Putamen (tissue), 1 donor: ENCODE results near the gene FZD10.

Source experiments
- DNase-seq: peaks from one replicate; pipeline ENCODE4 v3.0.0-alpha.2; 2016; ENCODE audit warnings: low spot score

Gene FZD10

GRCh38 chr12:130131801-130132200 is 30.5 kb upstream of the FZD10 start:
- no peak for DNase-seq

GRCh38 chr12:130132831-130133511 is 29.3 kb upstream of the FZD10 start:
- DNase-seq = no peak

DNA sequence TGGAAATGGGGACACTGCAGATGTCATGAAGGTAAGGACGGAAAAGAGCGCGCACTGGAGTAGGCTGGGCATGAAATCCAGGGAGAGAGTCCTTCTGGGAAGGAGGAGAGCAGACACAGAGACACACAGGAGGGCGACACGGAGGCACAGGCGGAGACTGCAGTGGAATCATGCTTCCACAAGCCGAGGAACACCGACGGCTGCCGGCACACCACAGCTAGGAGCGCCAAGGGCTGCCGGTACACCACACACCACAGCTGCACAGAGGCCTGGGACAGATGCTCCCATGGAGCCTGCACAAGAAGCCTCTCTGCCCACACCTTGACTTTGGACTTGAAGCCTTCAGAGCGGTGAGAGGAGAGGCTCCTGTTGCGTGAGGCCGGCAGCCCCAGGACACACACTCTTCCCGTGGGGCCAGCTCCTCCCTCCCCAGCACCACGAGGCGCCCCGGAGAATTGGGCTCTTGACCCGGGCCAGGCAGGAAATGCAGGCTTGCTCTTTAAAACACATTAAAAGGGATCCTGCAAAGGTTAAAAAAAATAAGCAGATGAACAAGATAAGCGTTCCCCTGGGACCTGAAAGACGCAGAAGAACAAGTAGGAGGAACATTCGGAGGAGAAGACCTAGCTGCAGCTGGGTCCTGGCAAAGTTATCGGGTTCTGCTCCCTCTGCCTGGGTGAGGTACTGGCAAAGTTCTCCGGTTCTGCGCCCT is 28.3 kb upstream of the FZD10 start:
- no peak for DNase-seq

- no peak for DNase-seq
Observed at GRCh38 chr12:130134563-130134915, 27.7 kb upstream of the FZD10 start.

DNA sequence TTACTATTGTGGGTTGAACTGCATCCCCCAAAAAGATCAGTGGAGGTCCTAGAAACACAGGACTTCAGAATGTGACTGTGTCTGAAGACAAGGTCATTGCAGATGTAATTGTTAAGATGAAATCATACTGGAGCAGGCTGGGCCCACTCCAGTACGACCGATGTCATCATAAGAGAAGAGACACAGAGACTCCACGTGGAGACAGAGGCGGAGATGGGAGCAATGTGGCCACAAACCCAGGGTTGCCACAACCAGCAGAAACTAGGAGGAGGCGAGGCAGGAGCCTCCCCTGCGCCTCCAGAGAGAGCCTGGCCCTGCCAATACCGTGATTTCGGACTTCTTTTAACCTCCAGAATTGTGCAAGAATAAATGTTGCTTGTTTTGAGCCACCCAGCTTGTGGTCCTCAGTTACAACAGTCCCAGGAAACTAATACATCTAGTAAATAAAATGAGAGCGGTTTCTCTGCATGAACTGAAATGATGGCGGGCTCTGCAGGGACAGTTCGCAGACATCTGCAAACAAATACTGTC is 25.7 kb upstream of the FZD10 start:
- DNase-seq = no peak

- no peak for DNase-seq
Observed at GRCh38 chr12:130137040-130138018, 24.9 kb upstream of the FZD10 start.

GRCh38 chr12:130138478-130138877 is 23.8 kb upstream of the FZD10 start:
- DNase-seq = no peak

- no peak for DNase-seq
Observed at GRCh38 chr12:130139567-130140421, 22.5 kb upstream of the FZD10 start.

GRCh38 chr12:130141105-130141504 is 21.2 kb upstream of the FZD10 start:
- no peak for DNase-seq

DNA sequence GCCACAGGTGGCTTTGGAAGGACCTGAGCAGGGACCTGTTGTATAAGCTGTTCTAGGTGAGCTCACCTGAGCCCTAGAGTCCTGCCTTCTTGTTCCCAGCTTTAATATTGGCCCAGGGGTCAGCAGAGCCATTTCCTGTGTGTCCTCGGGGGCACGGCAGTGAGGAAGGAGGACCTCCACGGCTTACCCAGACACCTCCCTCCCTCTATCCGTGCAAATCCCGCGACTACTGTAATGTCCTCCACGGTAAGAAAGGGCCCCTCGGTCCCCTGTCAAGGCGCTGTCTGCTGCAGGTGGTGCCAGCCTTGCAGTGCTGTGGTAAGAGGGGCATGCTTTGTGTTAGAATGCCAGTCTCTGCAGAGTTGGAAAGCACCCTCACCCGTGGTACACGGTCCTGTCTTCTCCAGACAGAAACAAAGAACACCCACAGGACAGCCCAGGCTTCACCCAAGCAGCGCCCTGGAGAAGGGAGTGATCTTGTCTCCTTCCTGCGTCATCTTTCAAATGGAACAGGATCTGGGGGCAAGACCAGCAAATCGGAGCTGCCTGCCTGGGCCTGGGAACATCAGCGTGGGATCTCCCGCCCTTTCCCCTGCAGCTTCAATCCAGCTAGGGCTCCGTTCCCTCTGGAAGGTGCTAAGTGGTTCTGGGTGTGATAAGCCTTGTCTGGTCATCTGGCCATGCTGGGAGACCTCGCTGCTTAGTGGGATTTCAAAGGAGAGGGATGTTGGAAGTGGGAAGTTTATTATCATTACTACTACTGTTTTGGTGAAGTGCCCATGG is 20.2 kb upstream of the FZD10 start:
- no peak for DNase-seq

DNA sequence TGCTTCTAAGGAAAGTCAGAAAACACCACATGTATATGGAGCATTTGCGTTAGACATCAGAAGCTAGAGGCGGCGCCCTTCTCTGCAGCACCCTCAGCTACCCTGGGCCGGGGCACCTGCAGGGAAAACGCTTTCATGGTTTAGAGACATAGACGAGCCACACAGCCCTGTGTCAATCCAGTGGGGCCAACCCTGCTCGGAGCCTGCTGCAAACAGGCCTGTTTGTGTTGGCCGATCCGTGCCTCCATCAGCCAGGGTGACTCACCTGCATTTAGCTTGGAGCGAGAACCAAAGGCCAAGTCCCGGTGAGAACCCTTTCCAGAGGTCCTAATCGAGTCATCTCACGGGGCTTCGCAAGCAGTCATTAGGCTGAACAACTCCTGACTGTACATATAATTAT is 19.5 kb upstream of the FZD10 start:
- DNase-seq = no peak

- DNase-seq = no peak
Observed at GRCh38 chr12:130143136-130143535, 19.1 kb upstream of the FZD10 start.

- no peak for DNase-seq
Observed at GRCh38 chr12:130144256-130144655, 18.0 kb upstream of the FZD10 start.

GRCh38 chr12:130145731-130146130 is 16.5 kb upstream of the FZD10 start:
- no peak for DNase-seq

GRCh38 chr12:130146176-130146931 is 15.9 kb upstream of the FZD10 start:
- no peak for DNase-seq

DNA sequence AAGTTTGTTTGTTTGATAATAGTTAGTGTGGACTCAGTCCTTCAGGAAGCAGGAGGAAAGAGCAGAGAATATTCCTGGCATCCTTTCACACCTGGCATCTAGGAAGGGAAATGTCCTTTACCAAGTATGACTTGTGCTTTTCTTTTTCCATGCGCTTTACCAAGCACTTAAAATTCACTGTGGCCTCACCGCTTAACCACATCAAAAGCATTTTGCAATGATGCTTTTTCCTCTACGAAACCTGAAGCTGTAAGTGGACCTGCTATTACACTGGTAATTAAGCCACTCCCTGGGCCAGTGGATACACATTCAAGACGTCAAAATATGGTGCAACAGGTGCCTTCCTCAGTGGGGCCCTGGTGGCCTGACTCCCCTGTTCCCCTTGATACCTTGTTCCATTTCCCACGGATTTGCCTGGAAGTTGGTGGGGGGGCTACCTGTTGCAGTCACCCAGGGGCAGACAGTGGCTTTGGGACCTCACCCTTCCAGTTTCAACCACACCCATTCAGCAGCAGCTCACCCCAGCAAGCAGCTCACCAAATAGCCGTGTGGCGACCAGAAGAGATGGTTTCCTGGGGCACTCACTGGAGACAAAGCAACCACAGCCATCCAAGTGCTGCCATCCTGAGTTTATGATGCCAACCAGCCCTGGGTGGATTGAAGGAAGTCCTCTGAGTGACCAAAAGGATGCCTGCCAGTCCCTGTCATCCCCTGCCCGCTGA is 14.2 kb upstream of the FZD10 start:
- no peak for DNase-seq

GRCh38 chr12:130151846-130152245 is 10.4 kb upstream of the FZD10 start:
- DNase-seq = no peak

- no peak for DNase-seq
Observed at GRCh38 chr12:130152386-130152785, 9.9 kb upstream of the FZD10 start.

- DNase-seq = no peak
Observed at GRCh38 chr12:130153803-130154202, 8.5 kb upstream of the FZD10 start.
